ENCODE results near the gene OR2T8.
"Not testable (repeated sequence)": the region's sequence is repeated elsewhere in the genome, so short reads cannot be mapped to it uniquely, and the experiment has no call there.

The OR2T8 gene

GRCh38 chr1:247924868-247925267 is 4.8 kb downstream of the OR2T8 start, which contains the start of gene OR2AJ1:
Gene OR2AJ1, plus strand, starts transcription at chr1:247924889. Its CDS starts 8,880 bp downstream, at chr1:247933769.
- TF ChIP-seq ZFX (IDR thresholded peaks at IDR 0.05) (no peak), CTCF (conservative IDR thresholded peaks at IDR 0.05) (no peak)
- no peak within 1 kb of the TSS for H3K27ac ChIP-seq

- TF ChIP-seq CTCF (conservative IDR thresholded peaks at IDR 0.05) (no peak), ZFX (IDR thresholded peaks at IDR 0.05) (no peak)
- H3K27ac ChIP-seq: no peak overlapping the region
Measured at GRCh38 chr1:247933989-247934388, 13.9 kb downstream of the OR2T8 start.

DNA sequence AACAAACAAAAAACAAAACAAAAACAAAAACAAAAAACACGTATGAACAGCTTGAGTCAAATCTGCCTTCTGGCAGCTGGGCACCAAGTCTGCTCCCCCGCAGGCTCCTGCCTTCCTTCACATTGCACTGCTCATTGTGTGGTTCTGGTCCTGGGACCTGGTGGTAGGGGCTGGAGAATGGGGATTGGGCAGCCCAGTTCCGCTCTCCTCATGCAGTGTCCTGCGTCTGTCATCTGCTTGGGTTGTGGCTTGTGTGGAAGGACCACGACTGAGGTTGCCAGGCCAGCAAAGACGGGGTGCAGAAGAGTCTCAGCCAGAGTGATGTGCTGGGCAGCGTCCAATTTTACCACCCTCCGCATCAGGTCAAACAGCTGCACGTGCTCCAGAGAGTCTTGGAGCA is 15.7 kb downstream of the OR2T8 start:
- TF ChIP-seq ZFX (IDR thresholded peaks at IDR 0.05) (no peak), CTCF (conservative IDR thresholded peaks at IDR 0.05) (no peak)

DNA sequence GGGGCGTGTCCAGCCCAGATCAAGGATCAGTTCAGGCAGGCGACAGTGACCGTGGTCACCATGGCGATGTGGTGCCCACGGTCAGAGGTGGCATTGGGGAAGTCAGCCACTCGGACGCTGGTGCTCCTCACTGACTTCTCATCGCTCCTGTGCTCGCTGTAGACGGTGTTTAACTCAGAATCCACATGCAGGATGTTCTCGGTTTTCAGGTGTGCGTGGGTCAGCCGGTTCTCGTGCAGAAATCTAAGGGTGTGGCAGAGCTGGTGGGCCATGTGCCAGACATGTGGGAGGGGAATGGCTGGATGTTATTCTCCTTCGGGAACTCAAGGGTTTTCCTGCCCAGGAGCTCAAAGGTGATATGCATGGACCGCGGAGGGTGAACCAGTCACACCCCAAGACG is 16.4 kb downstream of the OR2T8 start:
- TF ChIP-seq CTCF (conservative IDR thresholded peaks at IDR 0.05) (0 out of 2 replicates have a peak, but pooled peaks have one; percentile 22), ZFX (IDR thresholded peaks at IDR 0.05) (no peak)
- H3K27ac ChIP-seq: no peak overlapping the region

More for the DNA sequence above, 15.7 kb downstream of the OR2T8 start:
- H3K27ac ChIP-seq: no peak overlapping the region

GRCh38 chr1:247936965-247937734 is 17.1 kb downstream of the OR2T8 start:
- not testable (repeated sequence) for H3K27ac ChIP-seq
- peak; percentile 94 for TF ChIP-seq CTCF (conservative IDR thresholded peaks at IDR 0.05)

GRCh38 chr1:247942624-247943023 is 22.6 kb downstream of the OR2T8 start:
- no peak for TF ChIP-seq ZFX (IDR thresholded peaks at IDR 0.05)
- TF ChIP-seq CTCF (conservative IDR thresholded peaks at IDR 0.05): no peak
- no peak overlapping the region for H3K27ac ChIP-seq

DNA sequence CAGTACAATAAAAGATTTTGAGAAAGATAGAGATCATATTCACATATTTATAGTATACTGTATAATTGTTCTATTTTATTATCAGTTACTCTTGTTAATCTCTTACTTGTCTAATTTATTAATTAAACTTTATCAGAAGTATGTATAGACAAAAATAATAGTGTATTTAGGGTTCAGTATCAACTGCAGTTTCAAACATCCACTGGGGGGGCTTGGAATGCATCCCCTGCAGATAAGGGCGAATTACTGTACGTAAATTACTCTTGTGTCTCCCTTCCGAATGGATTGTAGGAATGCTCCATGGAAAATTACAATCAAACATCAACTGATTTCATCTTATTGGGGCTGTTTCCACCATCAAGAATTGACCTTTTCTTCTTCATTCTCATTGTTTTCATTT is 28.5 kb downstream of the OR2T8 start, which contains the start of gene OR2L8:
OR2L8 (plus strand) TSS at position 301 of the 400 bp plus-strand sequence; CDS start at position 301, 0 bp downstream.
- TF ChIP-seq CTCF (conservative IDR thresholded peaks at IDR 0.05): no peak
- TF ChIP-seq ZFX (IDR thresholded peaks at IDR 0.05): no peak
- no peak within 1 kb of the TSS for H3K27ac ChIP-seq

Measured in C4-2B (cell line).